Stimulated activated naive CD8-positive, alpha-beta T cell treated with anti-CD3 and anti-CD28 coated beads, Interleukin-15, amount 100 ng/mL, for 72 hours (primary cell): ENCODE measurements around the gene ARHGAP44.

Experiments used
- ATAC-seq: fragments of 150-1000 bp; cut with Tn5 transposase; 2 replicates; pipeline ENCODE4 v1.10.0; 2021; ENCODE audit warnings: mild to moderate bottlenecking, moderate library complexity
- DNase-seq, 2 donors: peaks; one replicate each; pipeline ENCODE4 v3.0.0; 2021 to 2022
- H3K27ac Mint-ChIP-seq, 2 donors: one replicate each; pipeline ENCODE4 v1.8.0; 2022; ENCODE audit warnings: mild to moderate bottlenecking in 2 of 2, mixed read lengths in 2 of 2, moderate library complexity in 2 of 2
- H3K27me3 Mint-ChIP-seq: one replicate; pipeline ENCODE4 v1.8.0; 2022; ENCODE audit warnings: mixed read lengths
- H3K4me1 Mint-ChIP-seq: one replicate; pipeline ENCODE4 v1.8.0; 2022; ENCODE audit warnings: mild to moderate bottlenecking, mixed read lengths
- H3K4me3 Mint-ChIP-seq, 2 donors: one replicate each; pipeline ENCODE4 v1.8.0; 2022; ENCODE audit warnings: mild to moderate bottlenecking in 2 of 2, mixed read lengths in 2 of 2, moderate library complexity in 1 of 2
- H3K9me3 Mint-ChIP-seq, 2 donors: one replicate each; pipeline ENCODE4 v1.8.0; 2022; ENCODE audit warnings: mixed read lengths in 2 of 2

The ARHGAP44 gene

DNA sequence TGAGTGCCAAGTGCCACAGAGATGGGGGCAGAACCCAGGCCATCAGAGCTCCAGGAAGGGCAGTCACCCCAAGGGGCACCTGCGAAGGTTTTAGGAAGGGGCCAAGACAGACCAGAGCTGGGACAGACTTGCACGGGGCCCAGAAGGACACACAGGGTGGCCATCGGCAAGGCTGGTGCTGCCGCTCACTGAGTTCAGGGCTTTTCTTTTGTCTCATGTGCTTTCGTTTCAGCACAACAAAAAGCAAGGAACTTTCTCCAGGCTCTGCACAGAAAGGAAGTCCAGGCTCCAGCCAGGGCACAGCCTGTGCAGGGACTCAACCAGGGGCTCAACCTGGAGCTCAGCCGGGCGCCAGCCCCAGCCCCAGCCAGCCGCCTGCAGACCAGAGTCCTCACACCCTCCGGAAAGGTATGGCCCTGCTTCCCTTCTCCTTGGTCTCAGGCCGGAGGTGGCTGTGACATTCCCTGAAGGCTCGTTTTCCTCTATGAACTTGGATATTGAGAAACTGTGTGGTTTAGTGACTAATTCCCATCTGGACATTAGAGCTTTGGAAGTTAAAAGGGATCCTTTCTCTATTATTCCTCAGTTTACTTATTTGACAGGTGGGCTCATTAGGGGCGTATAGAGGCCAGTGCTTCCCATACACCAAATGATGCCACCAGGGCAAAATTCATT is 190.7 kb downstream of the ARHGAP44 start:
- Mint-ChIP-seq H3K9me3 (no peaks in the 10 kb centered on the region), H3K4me3 (no peak overlapping the region), H3K4me1 (peaks cover 5% of the 10 kb centered on the region), H3K27me3 (peaks cover 5% of the 10 kb centered on the region), H3K27ac (no peak overlapping the region)
- no peak for DNase-seq
- no peak for ATAC-seq

DNA sequence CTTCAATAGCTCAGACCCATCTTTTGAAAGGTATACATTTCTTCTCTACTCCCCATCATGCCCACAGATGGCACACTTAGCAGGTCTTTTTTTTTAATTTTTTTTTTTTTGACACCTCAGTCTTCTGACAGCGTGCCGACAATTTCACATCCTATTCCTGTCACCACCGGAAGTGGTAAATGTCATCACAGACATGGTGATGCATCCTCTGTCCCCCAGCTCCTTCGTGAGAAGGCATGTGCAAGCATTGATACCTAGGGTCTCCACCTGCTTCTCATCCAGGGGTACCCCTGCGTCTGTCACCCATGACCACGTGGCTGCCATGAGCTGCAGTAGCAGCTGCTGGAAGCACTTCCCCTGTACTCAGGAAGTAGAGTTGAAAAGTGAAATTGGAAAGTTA is 192.9 kb downstream of the ARHGAP44 start:
- no peak for DNase-seq
- peaks cover 5% of the 10 kb centered on the region for H3K27me3 Mint-ChIP-seq

DNA sequence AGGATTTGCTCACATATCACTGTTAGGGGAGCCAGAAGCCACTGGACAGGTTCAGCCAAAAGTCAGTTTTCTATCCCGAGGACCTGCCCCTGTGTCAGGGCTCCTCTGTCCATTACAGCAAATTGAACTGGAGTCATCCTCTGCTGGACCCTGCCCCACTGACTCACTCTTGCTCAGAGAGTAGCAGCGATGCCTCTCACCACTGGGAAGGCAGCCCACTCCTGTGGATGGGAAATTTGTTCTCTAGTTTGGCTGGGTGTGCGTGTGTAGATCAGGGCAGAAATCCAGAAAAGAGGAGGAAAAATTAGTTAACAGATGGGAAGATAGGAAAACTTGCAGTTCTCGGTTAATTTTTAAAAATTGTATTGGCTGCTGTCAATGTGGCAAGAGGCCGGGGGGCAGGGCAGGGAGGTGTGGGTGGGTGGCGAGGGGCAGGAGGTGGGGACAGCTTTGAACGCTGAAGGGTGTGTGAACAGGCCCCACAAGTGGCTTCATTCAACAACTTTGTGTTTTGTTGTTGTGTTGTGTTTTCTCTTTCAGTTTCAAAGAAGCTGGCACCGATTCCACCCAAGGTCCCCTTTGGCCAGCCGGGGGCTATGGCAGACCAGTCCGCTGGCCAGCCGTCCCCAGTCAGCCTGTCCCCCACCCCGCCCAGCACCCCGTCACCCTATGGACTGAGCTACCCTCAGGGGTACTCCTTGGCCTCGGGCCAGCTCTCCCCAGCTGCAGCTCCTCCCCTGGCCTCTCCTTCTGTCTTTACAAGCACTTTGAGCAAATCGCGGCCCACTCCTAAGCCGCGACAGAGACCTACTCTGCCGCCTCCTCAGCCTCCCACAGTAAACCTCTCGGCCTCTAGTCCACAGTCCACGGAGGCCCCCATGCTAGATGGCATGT is 194.9 kb downstream of the ARHGAP44 start:
- Mint-ChIP-seq H3K9me3 (no peaks in the 10 kb centered on the region), H3K27me3 (no peaks in the 10 kb centered on the region), H3K4me3 (no peak overlapping the region), H3K4me1 (peaks cover 5% of the 10 kb centered on the region), H3K27ac (no peak overlapping the region)
- DNase-seq, result no peak
- no peak for ATAC-seq

More for the DNA sequence above, 192.9 kb downstream of the ARHGAP44 start:
- H3K27ac Mint-ChIP-seq, result no peak overlapping the region
- H3K4me1 Mint-ChIP-seq, result peaks cover 5% of the 10 kb centered on the region
- no peaks in the 10 kb centered on the region for H3K9me3 Mint-ChIP-seq
- H3K4me3 Mint-ChIP-seq, result no peak overlapping the region
- no peak for ATAC-seq

DNA sequence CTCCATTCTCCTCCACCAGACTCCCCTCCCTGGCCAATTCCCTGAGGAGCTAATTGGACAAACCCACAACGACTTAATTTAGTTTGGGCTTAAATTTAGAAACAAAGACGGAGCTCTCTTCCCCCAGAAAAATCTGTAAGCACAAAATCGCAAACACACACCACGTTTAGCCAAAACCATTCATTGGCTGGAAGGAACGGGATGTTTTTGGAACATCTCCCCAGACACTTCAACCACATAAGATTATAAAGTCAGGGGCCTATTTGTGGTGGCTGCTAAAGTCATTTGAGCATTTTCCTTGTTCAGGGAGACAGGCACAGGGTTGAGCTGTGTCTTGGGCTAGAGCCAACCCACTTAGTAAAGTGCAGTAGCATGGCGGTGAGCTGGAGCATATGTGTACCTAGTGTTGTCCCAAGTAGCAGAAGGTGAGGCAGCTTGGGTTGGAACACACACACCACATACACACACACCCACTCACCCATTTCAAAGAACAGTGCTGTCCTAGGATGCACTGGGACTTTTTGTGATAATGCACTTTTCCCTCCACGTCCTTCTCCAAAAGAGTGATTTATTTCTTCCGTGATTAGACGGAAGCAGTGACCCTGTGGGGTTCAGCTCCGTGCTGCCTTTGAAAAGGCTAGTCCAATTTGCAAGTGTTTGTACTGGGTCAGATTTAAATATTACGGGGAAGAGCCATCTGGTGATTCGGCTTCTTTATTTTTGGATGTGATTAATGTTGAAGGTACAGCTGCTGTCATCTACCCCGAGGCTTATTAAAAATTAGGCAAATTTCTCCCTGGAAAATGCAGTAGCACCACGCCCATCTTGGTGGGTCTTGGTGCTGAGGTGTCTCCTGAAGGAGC is 196.4 kb downstream of the ARHGAP44 start:
- ATAC-seq (no peak), DNase-seq (no peak)
- Mint-ChIP-seq H3K27ac (no peak overlapping the region), H3K4me3 (no peak overlapping the region), H3K27me3 (no peaks in the 10 kb centered on the region), H3K9me3 (no peaks in the 10 kb centered on the region), H3K4me1 (peaks cover 5% of the 10 kb centered on the region)

DNA sequence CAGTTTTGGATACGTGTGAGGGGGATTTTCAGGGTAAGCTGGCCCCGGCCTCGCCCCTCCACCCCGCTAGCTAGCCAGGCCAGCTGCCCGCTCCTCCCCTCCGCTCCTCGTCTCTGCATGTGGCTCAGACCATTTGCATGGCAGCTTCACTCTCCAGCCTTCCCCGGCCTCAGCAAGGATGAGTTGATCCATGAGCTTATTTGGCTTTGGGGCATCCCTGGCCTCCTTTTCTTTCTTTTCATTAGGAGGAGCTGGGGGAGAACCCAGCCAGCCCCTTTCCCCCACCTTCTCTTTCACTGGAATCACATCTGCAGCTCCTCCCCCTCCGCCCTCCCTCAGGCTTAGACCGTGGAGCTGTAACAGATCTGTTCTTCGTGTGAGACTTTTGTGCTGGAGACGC is 197.8 kb downstream of the ARHGAP44 start:
- H3K9me3 Mint-ChIP-seq, result no peaks in the 10 kb centered on the region
- DNase-seq, result no peak
- no peak overlapping the region for H3K4me3 Mint-ChIP-seq
- H3K27me3 Mint-ChIP-seq, result no peaks in the 10 kb centered on the region
- ATAC-seq, result no peak
- peaks cover 5% of the 10 kb centered on the region for H3K4me1 Mint-ChIP-seq
- no peak overlapping the region for H3K27ac Mint-ChIP-seq

DNA sequence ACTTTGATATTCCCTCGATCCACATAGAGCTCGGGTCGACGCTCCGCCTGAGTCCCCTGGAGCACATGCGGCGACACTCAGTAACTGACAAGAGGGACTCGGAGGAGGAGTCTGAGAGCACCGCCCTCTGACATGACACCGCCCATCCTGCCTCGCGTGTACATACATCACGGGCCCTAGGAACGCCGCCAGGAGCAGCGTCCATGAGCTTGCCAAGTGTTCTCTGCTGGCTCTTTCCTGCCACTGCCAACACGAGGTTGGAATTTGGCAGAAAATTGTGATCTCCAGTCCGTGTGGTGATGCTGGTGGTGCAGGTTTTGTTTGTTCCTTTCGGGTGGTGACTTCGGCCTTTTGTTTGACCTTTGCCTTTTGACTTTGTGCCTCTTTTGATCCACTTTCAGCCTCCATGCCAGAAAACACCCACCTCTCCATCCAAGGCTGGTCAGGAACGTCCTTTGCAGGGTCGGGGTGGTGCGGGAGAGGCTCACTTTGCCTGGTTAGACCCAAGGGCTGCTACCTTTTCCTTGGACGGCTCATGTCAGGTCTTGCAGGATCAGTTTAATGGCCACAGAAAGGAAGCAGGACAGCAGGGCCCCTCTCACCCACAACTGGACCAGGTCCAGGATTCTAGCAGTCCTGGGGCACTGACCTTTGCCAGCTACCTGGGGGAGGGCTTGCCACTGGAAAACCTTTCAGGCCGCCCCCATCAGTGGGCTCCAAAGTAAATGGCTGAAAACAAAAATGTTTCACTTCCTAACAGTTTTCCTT is 200.9 kb downstream of the ARHGAP44 start:
- H3K4me3 Mint-ChIP-seq, result no peak overlapping the region
- no peak overlapping the region for H3K27ac Mint-ChIP-seq
- no peaks in the 10 kb centered on the region for H3K9me3 Mint-ChIP-seq
- no peak for ATAC-seq
- H3K27me3 Mint-ChIP-seq, result no peaks in the 10 kb centered on the region
- DNase-seq, result no peak
- H3K4me1 Mint-ChIP-seq, result no peaks in the 10 kb centered on the region

DNA sequence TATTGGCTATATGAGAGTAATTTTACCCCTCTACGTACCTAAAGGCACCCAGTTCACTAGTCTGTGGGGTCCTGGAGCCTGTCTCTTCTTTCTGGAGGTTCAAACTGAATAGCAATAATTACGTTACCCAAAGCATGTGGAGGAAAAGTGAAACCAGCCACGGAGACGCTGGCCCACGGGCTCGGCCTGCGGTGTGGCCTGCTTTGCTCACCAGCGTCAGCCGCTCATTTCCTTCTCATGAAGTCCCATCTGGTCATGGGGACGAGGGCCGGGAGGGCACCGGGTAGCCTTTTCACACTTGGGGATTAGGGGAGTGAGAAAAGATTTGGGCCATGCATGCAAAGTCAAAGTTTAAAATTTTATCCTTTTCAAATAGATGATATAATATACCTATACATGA is 201.6 kb downstream of the ARHGAP44 start:
- no peaks in the 10 kb centered on the region for H3K4me1 Mint-ChIP-seq
- H3K27ac Mint-ChIP-seq, result no peak overlapping the region
- DNase-seq (no peak), ATAC-seq (no peak)
- no peaks in the 10 kb centered on the region for H3K27me3 Mint-ChIP-seq
- no peaks in the 10 kb centered on the region for H3K9me3 Mint-ChIP-seq
- no peak overlapping the region for H3K4me3 Mint-ChIP-seq

DNA sequence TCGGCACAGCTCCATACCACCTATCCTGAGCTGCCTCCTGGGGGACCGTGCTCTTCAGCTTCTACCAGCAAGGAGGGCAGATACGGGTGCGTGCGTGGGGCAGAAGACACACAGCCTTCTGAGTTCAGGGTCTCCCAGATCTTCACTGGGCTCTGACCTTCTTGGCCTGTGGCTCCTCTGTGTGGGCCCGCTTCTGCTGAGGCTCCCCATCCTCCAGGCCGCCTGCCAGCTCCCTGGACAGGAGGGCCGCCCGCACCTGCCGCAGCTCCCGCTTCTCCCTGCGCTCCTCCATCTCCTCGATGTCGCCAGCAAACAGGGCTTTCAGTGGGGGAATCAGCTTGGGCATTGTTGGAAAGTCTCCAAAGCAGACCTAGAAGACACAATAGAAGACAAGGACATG is 203.4 kb downstream of the ARHGAP44 start:
- Mint-ChIP-seq H3K9me3 (no peaks in the 10 kb centered on the region), H3K27me3 (no peaks in the 10 kb centered on the region), H3K27ac (no peak overlapping the region), H3K4me3 (no peak overlapping the region), H3K4me1 (no peaks in the 10 kb centered on the region)
- DNase-seq (no peak), ATAC-seq (no peak)

DNA sequence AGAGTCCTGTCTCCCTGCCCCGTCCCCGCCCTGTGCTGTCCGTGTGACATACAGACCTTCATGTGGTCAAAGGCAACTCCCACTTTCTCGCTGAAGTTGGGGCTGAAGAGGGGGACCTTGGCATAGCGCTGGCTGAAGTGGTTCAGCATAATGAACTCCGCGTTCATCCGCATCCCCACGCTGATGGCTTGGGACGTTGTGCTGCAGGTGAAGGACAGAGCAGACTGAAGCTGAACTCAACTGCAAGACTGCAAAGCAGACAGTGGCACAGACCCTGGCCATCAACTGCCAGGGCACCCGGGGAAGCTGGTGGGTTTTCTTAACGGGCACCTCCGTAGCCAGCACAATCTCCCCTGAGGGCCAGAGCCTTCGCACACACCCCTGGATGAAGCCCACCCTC is 204.3 kb downstream of the ARHGAP44 start:
- Mint-ChIP-seq H3K27ac (no peak overlapping the region), H3K4me3 (no peak overlapping the region), H3K27me3 (no peaks in the 10 kb centered on the region), H3K9me3 (no peaks in the 10 kb centered on the region), H3K4me1 (no peaks in the 10 kb centered on the region)
- DNase-seq (no peak), ATAC-seq (no peak)

DNA sequence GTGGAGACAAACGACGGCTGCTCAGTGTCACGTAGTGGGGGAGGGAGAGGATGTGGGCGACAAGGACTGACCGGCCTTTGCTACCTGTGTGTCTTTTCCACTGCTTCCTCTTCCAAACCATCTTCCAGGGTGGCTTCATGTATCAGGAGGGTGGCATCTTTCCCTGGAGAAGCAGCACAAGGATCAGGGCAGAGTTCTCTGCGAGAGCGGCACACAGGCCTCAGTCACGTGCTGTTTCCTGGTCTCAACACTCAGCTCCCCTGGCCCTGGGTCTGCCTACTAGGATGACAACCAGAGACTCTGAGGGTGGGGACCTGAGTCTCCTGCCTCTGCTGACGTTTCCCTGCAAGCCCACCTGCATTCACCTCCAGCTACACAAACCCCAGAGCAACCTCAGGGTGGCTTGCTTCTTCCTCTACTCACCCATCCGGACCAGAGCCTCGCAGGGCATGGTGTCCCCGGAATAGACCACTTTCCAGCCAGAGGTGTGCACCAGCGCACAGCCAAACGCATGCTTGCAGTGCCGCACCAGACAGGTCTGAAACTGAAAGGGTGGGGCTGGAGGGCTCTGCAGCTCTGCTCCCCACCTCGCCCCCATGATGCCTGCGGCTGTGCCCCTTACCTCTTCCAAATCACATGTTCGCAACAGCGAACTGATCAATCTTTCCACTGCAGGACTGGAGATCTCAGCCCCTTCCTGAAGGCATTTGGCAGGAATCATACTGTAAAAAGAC is 205.2 kb downstream of the ARHGAP44 start:
- Mint-ChIP-seq H3K4me3 (no peak overlapping the region), H3K27me3 (no peaks in the 10 kb centered on the region), H3K4me1 (no peaks in the 10 kb centered on the region), H3K9me3 (no peaks in the 10 kb centered on the region), H3K27ac (no peak overlapping the region)
- ATAC-seq (no peak), DNase-seq (no peak)

DNA sequence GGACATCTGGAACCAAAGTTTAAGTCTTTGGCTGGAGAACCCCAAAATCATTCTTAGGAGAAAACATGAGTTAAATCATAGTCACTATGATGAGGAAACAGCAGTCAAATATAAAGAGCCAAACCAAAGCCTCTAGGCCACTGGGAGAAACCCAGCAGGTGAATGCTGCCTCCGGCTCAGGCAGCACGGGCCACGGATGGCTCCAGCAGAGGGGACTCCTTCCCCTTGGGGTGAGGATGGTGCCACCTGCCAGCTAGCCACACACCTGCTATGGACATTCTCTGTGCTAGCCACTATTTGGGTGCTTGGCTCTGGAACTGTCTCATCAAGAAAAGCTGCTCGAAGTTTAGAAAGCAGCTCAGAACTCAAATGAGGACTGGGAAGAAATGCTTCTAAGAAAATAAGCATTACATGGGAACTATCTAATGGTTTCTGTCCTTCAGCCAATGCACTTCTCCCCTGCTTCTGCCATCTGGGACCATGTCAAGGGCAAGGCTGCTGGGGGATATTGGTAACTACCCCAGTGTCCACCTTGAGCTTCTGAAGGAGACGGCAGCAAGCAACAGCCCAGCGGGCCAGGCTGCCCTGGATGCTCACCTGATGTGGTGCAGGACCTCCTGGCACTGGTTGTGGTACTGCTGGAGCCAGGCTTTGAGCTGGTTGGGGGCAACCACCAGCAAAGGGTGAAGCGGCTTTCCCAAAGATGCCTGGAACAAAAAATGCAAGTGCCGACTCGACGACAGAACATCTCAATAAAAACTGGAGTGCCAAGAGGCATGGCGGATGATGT is 206.0 kb downstream of the ARHGAP44 start:
- ATAC-seq, result no peak
- H3K27me3 Mint-ChIP-seq, result no peaks in the 10 kb centered on the region
- peak overlapping the region in 1 of 2 donors; percentile 34 for H3K27ac Mint-ChIP-seq
- H3K4me1 Mint-ChIP-seq, result no peaks in the 10 kb centered on the region
- no peaks in the 10 kb centered on the region for H3K9me3 Mint-ChIP-seq
- no peak overlapping the region for H3K4me3 Mint-ChIP-seq
- DNase-seq, result no peak

DNA sequence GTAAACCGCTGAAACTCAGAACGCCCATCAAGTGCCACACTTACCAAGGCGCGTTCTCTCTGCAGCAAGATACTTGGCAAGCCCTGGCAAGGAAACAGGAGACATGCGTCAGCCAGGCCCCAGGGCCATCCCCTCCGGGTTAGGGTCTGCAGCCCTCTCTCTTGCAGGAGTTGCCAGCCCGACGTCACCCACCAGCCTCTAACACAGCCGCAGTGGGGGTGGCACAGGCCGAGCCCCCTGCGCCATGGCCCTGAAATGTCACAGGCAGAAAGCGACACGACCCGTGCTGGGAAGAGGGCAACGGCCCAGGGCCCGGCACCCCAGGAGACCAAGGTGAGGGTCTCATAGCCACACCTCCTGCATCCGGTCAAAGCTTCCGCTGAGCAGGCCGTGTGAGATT is 206.6 kb downstream of the ARHGAP44 start:
- Mint-ChIP-seq H3K27me3 (no peaks in the 10 kb centered on the region), H3K4me1 (no peaks in the 10 kb centered on the region), H3K27ac (no peak overlapping the region), H3K9me3 (no peaks in the 10 kb centered on the region), H3K4me3 (no peak overlapping the region)
- no peak for DNase-seq
- ATAC-seq, result no peak

DNA sequence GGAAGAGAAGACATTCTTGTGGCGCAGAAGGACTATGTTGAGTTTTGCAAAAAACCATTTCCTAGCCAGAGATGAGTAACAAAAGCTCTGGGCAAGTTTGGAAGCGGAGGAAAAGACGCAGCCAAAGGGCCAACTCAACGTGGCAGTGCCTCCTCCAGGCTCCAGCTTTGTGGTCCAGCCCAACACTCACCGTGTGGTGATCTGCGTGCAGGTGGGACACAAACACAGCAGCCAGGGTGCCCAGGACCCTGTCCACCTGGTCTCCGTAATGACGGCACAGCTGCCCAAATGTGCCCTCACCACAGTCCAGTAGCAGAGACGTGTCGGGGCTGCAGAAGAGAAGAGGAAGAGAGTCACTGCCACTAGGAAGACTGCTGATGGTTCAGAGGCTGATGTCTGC is 207.1 kb downstream of the ARHGAP44 start:
- no peak overlapping the region for H3K4me3 Mint-ChIP-seq
- no peaks in the 10 kb centered on the region for H3K9me3 Mint-ChIP-seq
- ATAC-seq (no peak), DNase-seq (no peak)
- H3K27me3 Mint-ChIP-seq, result no peaks in the 10 kb centered on the region
- H3K27ac Mint-ChIP-seq, result peak overlapping the region in 1 of 2 donors; percentile 25
- H3K4me1 Mint-ChIP-seq, result no peaks in the 10 kb centered on the region

DNA sequence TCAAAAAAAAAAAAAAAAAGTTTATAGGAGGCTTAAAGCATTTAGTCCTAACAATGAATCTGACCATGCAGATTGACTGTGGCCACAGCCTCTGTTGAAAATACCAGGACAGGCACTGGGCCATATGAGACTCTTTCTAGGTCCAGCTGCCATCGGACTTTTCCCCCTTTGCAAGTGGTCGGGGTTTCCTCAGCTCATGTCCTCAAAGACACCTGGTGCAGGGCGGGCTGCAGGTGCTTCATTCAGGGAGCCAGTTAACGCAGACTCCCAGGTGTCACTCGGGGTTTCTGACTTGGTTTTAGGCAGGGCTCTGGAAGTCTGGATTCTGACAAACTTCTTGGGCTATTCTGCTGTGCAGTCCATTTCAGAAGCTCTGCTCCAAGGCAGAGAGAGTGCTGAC is 207.6 kb downstream of the ARHGAP44 start:
- H3K27ac Mint-ChIP-seq, result peak overlapping the region in 1 of 2 donors; percentile 54
- no peaks in the 10 kb centered on the region for H3K4me1 Mint-ChIP-seq
- ATAC-seq (no peak), DNase-seq (no peak)
- no peaks in the 10 kb centered on the region for H3K27me3 Mint-ChIP-seq
- H3K9me3 Mint-ChIP-seq, result no peaks in the 10 kb centered on the region
- no peak overlapping the region for H3K4me3 Mint-ChIP-seq
